ENCODE measurements around the gene NCOA4. TPM values are rescaled to one million over a fixed set of nuclear protein-coding genes. Genes with fewer than 3 reads are reported as not detected.

Gene NCOA4
- total RNA-seq, 4 donors from 2014 or later, result 88.8 to 223 (median 110) TPM

- Histone ChIP-seq H3K4me3 (no peak overlapping the region), H3K9me3 (no peaks in the 10 kb centered on the region), H3K27me3 (no peaks in the 10 kb centered on the region), H3K27ac (no peak overlapping the region), H3K36me3 (no peaks in the 10 kb centered on the region), H3K4me1 (no peaks in the 10 kb centered on the region)
- TF ChIP-seq POLR2A (IDR thresholded peaks at IDR 0.05) (no peak), CTCF (IDR thresholded peaks at IDR 0.05) (no peak)
- intact Hi-C loops (cut with DNase I; ENCODE audit: low total_unique reads), result no loop called here
- no peak for DNase-seq
Observed at GRCh38 chr10:46016190-46016589, 14.2 kb downstream of the NCOA4 start.

- Histone ChIP-seq H3K4me3 (no peak overlapping the region), H3K4me1 (no peaks in the 10 kb centered on the region), H3K27ac (no peak overlapping the region), H3K27me3 (no peaks in the 10 kb centered on the region), H3K9me3 (no peaks in the 10 kb centered on the region), H3K36me3 (no peaks in the 10 kb centered on the region)
- no peak for DNase-seq
- no peak for TF ChIP-seq POLR2A (IDR thresholded peaks at IDR 0.05)
- TF ChIP-seq CTCF (IDR thresholded peaks at IDR 0.05), result no peak
- intact Hi-C loops (cut with DNase I; ENCODE audit: low total_unique reads), result no loop called here
Observed at GRCh38 chr10:46014683-46015405, 15.6 kb downstream of the NCOA4 start.

- no peaks in the 10 kb centered on the region for H3K27me3 ChIP-seq
- H3K36me3 ChIP-seq, result no peaks in the 10 kb centered on the region
- H3K9me3 ChIP-seq, result no peaks in the 10 kb centered on the region
- DNase-seq, result no peak
- no peaks in the 10 kb centered on the region for H3K4me1 ChIP-seq
- TF ChIP-seq POLR2A (IDR thresholded peaks at IDR 0.05) (no peak), CTCF (IDR thresholded peaks at IDR 0.05) (no peak)
- no peak overlapping the region for H3K27ac ChIP-seq
- intact Hi-C loops (cut with DNase I; ENCODE audit: low total_unique reads), result no loop called here
- no peak overlapping the region for H3K4me3 ChIP-seq
Observed at GRCh38 chr10:46014206-46014605, 16.2 kb downstream of the NCOA4 start.

- H3K27me3 ChIP-seq, result no peaks in the 10 kb centered on the region
- TF ChIP-seq POLR2A (IDR thresholded peaks at IDR 0.05), result no peak
- TF ChIP-seq CTCF (IDR thresholded peaks at IDR 0.05), result no peak
- intact Hi-C loops (cut with DNase I; ENCODE audit: low total_unique reads), result no loop called here
- H3K9me3 ChIP-seq, result no peaks in the 10 kb centered on the region
- no peaks in the 10 kb centered on the region for H3K36me3 ChIP-seq
- no peak overlapping the region for H3K4me3 ChIP-seq
- no peak overlapping the region for H3K27ac ChIP-seq
- H3K4me1 ChIP-seq, result no peaks in the 10 kb centered on the region
- no peak for DNase-seq
Observed at GRCh38 chr10:46012746-46013145, 17.7 kb downstream of the NCOA4 start.

- no peak for DNase-seq
- Histone ChIP-seq H3K27ac (peak overlapping the region in 1 of 2 donors; percentile 10), H3K27me3 (no peaks in the 10 kb centered on the region), H3K9me3 (no peaks in the 10 kb centered on the region), H3K36me3 (no peaks in the 10 kb centered on the region), H3K4me3 (no peak overlapping the region), H3K4me1 (peaks cover 0 to 8% of the 10 kb centered on the region in 2 donors)
- TF ChIP-seq CTCF (IDR thresholded peaks at IDR 0.05) (no peak), POLR2A (IDR thresholded peaks at IDR 0.05) (no peak)
- intact Hi-C loops (cut with DNase I; ENCODE audit: low total_unique reads), result no loop called here
Observed at GRCh38 chr10:46006219-46006618, 24.2 kb downstream of the NCOA4 start.
